ENCODE results near the gene SIGLEC5.
A peak's percentile ranks its signal among the peaks of the same experiment; 100 is the strongest.

SIGLEC5 gene

GRCh38 chr19:51628153-51628939 is 1.9 kb downstream of the SIGLEC5 start:
- peak overlapping the region; percentile 14 for H3K23ac ChIP-seq (ENCODE audit: low read depth, low read length, poor library complexity)
- no peak overlapping the region for H3K4ac ChIP-seq (ENCODE audit: low read length)
- H3K79me1 ChIP-seq (ENCODE audit: low read depth, low read length), result peaks cover 3% of the 10 kb centered on the region
- no peak overlapping the region for H3K4me2 ChIP-seq (ENCODE audit: insufficient read depth, low read length, poor library complexity, severe bottlenecking)
- peaks cover 0 to 34% (median 2%) of the 10 kb centered on the region in 3 experiments for H3K27me3 ChIP-seq (ENCODE audit: control insufficient read depth in 3 of 3, insufficient read depth in 3 of 3, low read depth in 1 of 3, low read length in 3 of 3)
- no peak overlapping the region for H2BK12ac ChIP-seq (ENCODE audit: low read length)
- H3K36me3 ChIP-seq (replicated peaks in 1 of 2; ENCODE audit: control insufficient read depth in 2 of 2, insufficient read depth in 2 of 2, low read length in 2 of 2), result no peaks in the 10 kb centered on the region
- peak overlapping the region; percentile 83 for H4K8ac ChIP-seq (ENCODE audit: low read depth, low read length)
- no peak for DNase-seq (ENCODE audit: low spot score)
- no peak overlapping the region for H4K91ac ChIP-seq (ENCODE audit: low read depth, low read length, poor library complexity)
- H2BK15ac ChIP-seq (ENCODE audit: low read length), result no peak overlapping the region
- H3K18ac ChIP-seq (ENCODE audit: low read length), result no peak overlapping the region
- no peak overlapping the region for H2AFZ ChIP-seq (ENCODE audit: low read length)
- H3K27ac ChIP-seq (replicated peaks; ENCODE audit: low read length), result no peak overlapping the region
- H3K4me1 ChIP-seq (ENCODE audit: control insufficient read depth in 2 of 2, insufficient read depth in 1 of 2, low read depth in 1 of 2, low read length in 2 of 2), result no peaks in the 10 kb centered on the region
- no peak overlapping the region for H2BK120ac ChIP-seq (ENCODE audit: low read depth, low read length)
- no peak overlapping the region for H2AK5ac ChIP-seq (ENCODE audit: low read depth, low read length)
- peaks cover 0 to 31% of the 10 kb centered on the region in 2 donors for H3K9me3 ChIP-seq (replicated peaks in 1 of 2; ENCODE audit: control insufficient read depth in 2 of 2, insufficient read depth in 1 of 2, low read depth in 1 of 2, low read length in 2 of 2)
- H3K14ac ChIP-seq (ENCODE audit: low read length), result no peak overlapping the region
- H2BK5ac ChIP-seq (ENCODE audit: low read length), result no peak overlapping the region
- no peak overlapping the region for H3K9ac ChIP-seq (ENCODE audit: low read depth, low read length, poor library complexity)
- no CpG with 5 or more reads among the region's 14 CpGs for WGBS, 2 donors (ENCODE audit: extremely low coverage in 2 of 2, insufficient read length in 2 of 2, insufficient replicate concordance in 1 of 2)
- peak overlapping the region in 1 of 2 donors; percentile 67 for H3K4me3 ChIP-seq (ENCODE audit: low read length in 2 of 2)

DNA sequence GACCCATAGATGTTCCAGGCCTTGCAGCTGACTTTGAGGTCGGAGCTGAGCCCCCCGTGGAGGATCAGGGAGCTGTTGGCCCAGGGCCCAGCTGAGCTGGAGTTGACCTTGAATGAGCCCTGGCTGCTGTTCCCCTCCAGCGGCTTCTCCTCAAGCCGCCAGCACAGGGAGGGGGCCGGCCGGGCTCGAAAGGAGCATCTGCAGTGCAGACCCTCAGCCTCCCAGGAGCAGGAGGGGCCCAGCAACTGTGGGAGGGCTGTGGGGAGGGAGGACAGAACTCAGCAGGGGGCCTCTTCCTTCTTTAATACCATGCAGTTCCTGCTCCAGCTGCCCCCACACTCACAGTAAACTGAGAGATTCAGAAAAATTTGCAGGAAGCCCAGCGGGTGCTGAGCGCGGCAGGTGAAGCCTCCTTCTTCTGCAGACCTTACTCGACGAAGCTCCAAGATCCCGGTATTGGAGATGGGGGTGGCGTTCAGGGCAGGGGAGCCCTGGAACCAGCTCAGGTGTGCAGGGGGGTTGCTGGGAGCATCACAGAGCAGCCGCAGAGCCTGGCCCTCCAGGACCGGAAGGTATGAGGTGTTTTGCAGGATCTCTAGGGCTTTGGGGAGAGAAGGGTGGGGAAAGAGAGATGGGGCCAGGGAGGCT is 2.6 kb downstream of the SIGLEC5 start:
- Histone ChIP-seq H3K36me3 (replicated peaks in 1 of 2; ENCODE audit: control insufficient read depth in 2 of 2, insufficient read depth in 2 of 2, low read length in 2 of 2) (no peaks in the 10 kb centered on the region), H3K4ac (ENCODE audit: low read length) (no peak overlapping the region), H2AFZ (ENCODE audit: low read length) (no peak overlapping the region), H3K27me3 (ENCODE audit: control insufficient read depth in 3 of 3, insufficient read depth in 3 of 3, low read depth in 1 of 3, low read length in 3 of 3) (peaks cover 0 to 34% (median 2%) of the 10 kb centered on the region in 3 experiments), H2AK5ac (ENCODE audit: low read depth, low read length) (no peak overlapping the region), H4K91ac (ENCODE audit: low read depth, low read length, poor library complexity) (no peak overlapping the region), H2BK5ac (ENCODE audit: low read length) (no peak overlapping the region), H2BK120ac (ENCODE audit: low read depth, low read length) (no peak overlapping the region), H2BK15ac (ENCODE audit: low read length) (no peak overlapping the region), H3K14ac (ENCODE audit: low read length) (no peak overlapping the region), H3K18ac (ENCODE audit: low read length) (peak overlapping the region; percentile 31), H3K27ac (replicated peaks; ENCODE audit: low read length) (no peak overlapping the region), H3K4me3 (ENCODE audit: low read length in 2 of 2) (no peak overlapping the region), H3K79me1 (ENCODE audit: low read depth, low read length) (peaks cover 3% of the 10 kb centered on the region), H3K4me2 (ENCODE audit: insufficient read depth, low read length, poor library complexity, severe bottlenecking) (no peak overlapping the region), H3K9me3 (replicated peaks in 1 of 2; ENCODE audit: control insufficient read depth in 2 of 2, insufficient read depth in 1 of 2, low read depth in 1 of 2, low read length in 2 of 2) (peaks cover 0 to 31% of the 10 kb centered on the region in 2 donors), H4K8ac (ENCODE audit: low read depth, low read length) (no peak overlapping the region), H3K9ac (ENCODE audit: low read depth, low read length, poor library complexity) (no peak overlapping the region), H3K23ac (ENCODE audit: low read depth, low read length, poor library complexity) (no peak overlapping the region), H3K4me1 (ENCODE audit: control insufficient read depth in 2 of 2, insufficient read depth in 1 of 2, low read depth in 1 of 2, low read length in 2 of 2) (no peaks in the 10 kb centered on the region), H2BK12ac (ENCODE audit: low read length) (no peak overlapping the region)
- DNase-seq (ENCODE audit: low spot score), result no peak
- no CpG with 5 or more reads among the region's 16 CpGs for WGBS, 2 donors (ENCODE audit: extremely low coverage in 2 of 2, insufficient read length in 2 of 2, insufficient replicate concordance in 1 of 2)

DNA sequence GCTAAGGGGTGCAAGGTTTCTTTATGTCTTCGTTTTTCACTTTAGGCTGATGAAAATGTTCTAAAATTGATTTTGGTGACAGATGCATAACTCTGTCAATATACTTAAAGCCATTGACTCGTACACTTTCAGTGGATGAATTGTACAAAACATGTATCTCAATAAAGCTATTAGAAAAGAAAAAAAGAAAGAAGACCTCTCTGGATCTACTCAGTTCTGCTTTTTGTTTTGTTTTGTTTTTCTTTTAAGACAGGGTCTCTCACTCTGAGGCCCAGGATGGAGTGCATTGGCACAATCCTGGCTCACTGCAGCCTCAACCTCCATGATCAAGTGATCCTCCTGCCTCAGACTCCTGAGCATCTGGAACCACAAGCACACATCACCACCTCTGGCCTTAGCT is 3.5 kb downstream of the SIGLEC5 start:
- no CpG with 5 or more reads among the region's 2 CpGs for WGBS, 2 donors (ENCODE audit: extremely low coverage in 2 of 2, insufficient read length in 2 of 2, insufficient replicate concordance in 1 of 2)
- Histone ChIP-seq H3K4me1 (ENCODE audit: control insufficient read depth in 2 of 2, insufficient read depth in 1 of 2, low read depth in 1 of 2, low read length in 2 of 2) (no peaks in the 10 kb centered on the region), H3K4ac (ENCODE audit: low read length) (no peak overlapping the region), H3K27me3 (ENCODE audit: control insufficient read depth in 3 of 3, insufficient read depth in 3 of 3, low read depth in 1 of 3, low read length in 3 of 3) (peaks cover 0 to 34% (median 2%) of the 10 kb centered on the region in 3 experiments), H3K14ac (ENCODE audit: low read length) (no peak overlapping the region), H3K27ac (replicated peaks; ENCODE audit: low read length) (no peak overlapping the region), H2BK15ac (ENCODE audit: low read length) (no peak overlapping the region), H3K36me3 (replicated peaks in 1 of 2; ENCODE audit: control insufficient read depth in 2 of 2, insufficient read depth in 2 of 2, low read length in 2 of 2) (no peaks in the 10 kb centered on the region), H3K18ac (ENCODE audit: low read length) (no peak overlapping the region), H3K23ac (ENCODE audit: low read depth, low read length, poor library complexity) (no peak overlapping the region), H4K91ac (ENCODE audit: low read depth, low read length, poor library complexity) (no peak overlapping the region), H2AK5ac (ENCODE audit: low read depth, low read length) (no peak overlapping the region), H3K79me1 (ENCODE audit: low read depth, low read length) (peaks cover 3% of the 10 kb centered on the region), H2BK5ac (ENCODE audit: low read length) (no peak overlapping the region), H2BK120ac (ENCODE audit: low read depth, low read length) (no peak overlapping the region), H3K9ac (ENCODE audit: low read depth, low read length, poor library complexity) (no peak overlapping the region), H2AFZ (ENCODE audit: low read length) (no peak overlapping the region), H2BK12ac (ENCODE audit: low read length) (no peak overlapping the region), H4K8ac (ENCODE audit: low read depth, low read length) (no peak overlapping the region), H3K4me3 (ENCODE audit: low read length in 2 of 2) (no peak overlapping the region), H3K9me3 (replicated peaks in 1 of 2; ENCODE audit: control insufficient read depth in 2 of 2, insufficient read depth in 1 of 2, low read depth in 1 of 2, low read length in 2 of 2) (peaks cover 0 to 29% of the 10 kb centered on the region in 2 donors), H3K4me2 (ENCODE audit: insufficient read depth, low read length, poor library complexity, severe bottlenecking) (no peak overlapping the region)
- no peak for DNase-seq (ENCODE audit: low spot score)

DNA sequence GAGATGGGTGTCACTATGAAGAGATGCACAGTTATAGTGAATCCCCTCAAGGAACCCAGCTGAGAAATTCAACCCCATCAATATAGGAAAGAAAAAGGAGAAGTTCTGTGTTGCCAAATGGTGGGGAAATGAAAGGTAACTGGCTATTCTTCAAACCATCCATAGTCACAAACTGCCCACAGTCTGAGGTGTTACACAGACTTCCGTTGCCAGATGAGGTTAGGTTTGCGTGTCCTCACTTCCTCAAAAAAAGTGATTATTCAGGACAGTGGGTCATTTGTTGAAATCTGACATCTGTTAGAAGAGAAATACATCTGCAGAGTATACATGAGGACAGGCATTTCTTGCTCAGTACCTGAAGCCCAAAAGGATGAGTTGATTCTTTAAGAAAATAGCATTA is 9.0 kb downstream of the SIGLEC5 start:
- Histone ChIP-seq H2BK5ac (ENCODE audit: low read length) (no peak overlapping the region), H3K4me2 (ENCODE audit: insufficient read depth, low read length, poor library complexity, severe bottlenecking) (no peak overlapping the region), H3K9ac (ENCODE audit: low read depth, low read length, poor library complexity) (no peak overlapping the region), H3K4me3 (ENCODE audit: low read length in 2 of 2) (no peak overlapping the region), H4K91ac (ENCODE audit: low read depth, low read length, poor library complexity) (no peak overlapping the region), H2AFZ (ENCODE audit: low read length) (no peak overlapping the region), H3K9me3 (replicated peaks in 1 of 2; ENCODE audit: control insufficient read depth in 2 of 2, insufficient read depth in 1 of 2, low read depth in 1 of 2, low read length in 2 of 2) (peaks cover 0 to 8% of the 10 kb centered on the region in 2 donors), H2BK15ac (ENCODE audit: low read length) (no peak overlapping the region), H2BK120ac (ENCODE audit: low read depth, low read length) (no peak overlapping the region), H4K8ac (ENCODE audit: low read depth, low read length) (no peak overlapping the region), H3K36me3 (replicated peaks in 1 of 2; ENCODE audit: control insufficient read depth in 2 of 2, insufficient read depth in 2 of 2, low read length in 2 of 2) (no peaks in the 10 kb centered on the region), H3K4ac (ENCODE audit: low read length) (no peak overlapping the region), H2AK5ac (ENCODE audit: low read depth, low read length) (no peak overlapping the region), H3K27ac (replicated peaks; ENCODE audit: low read length) (no peak overlapping the region), H3K4me1 (ENCODE audit: control insufficient read depth in 2 of 2, insufficient read depth in 1 of 2, low read depth in 1 of 2, low read length in 2 of 2) (no peaks in the 10 kb centered on the region), H3K14ac (ENCODE audit: low read length) (no peak overlapping the region), H3K23ac (ENCODE audit: low read depth, low read length, poor library complexity) (no peak overlapping the region), H3K79me1 (ENCODE audit: low read depth, low read length) (peaks cover 3% of the 10 kb centered on the region), H2BK12ac (ENCODE audit: low read length) (no peak overlapping the region), H3K18ac (ENCODE audit: low read length) (no peak overlapping the region), H3K27me3 (ENCODE audit: control insufficient read depth in 3 of 3, insufficient read depth in 3 of 3, low read depth in 1 of 3, low read length in 3 of 3) (peaks cover 0 to 5% (median 0%) of the 10 kb centered on the region in 3 experiments)
- DNase-seq (ENCODE audit: low spot score), result no peak
- whole genome bisulfite sequencing, 2 donors (ENCODE audit: extremely low coverage in 2 of 2, insufficient read length in 2 of 2, insufficient replicate concordance in 1 of 2), result no CpG with 5 or more reads among the region's 2 CpGs

Measured in neuronal stem cell (in vitro differentiated cells).